Islet of Langerhans (tissue), 1 donor: Measurements from ENCODE around the gene SLC35F2.
"Not testable (repeated sequence)": the region's sequence is repeated elsewhere in the genome, so short reads cannot be mapped to it uniquely, and the experiment has no call there.

Experiments used
- FAIRE-seq: peaks from one replicate; lab custom pipeline; 2011; peaks lifted over from hg19 to GRCh38; lab: Jason Lieb, UNC

SLC35F2 gene

DNA sequence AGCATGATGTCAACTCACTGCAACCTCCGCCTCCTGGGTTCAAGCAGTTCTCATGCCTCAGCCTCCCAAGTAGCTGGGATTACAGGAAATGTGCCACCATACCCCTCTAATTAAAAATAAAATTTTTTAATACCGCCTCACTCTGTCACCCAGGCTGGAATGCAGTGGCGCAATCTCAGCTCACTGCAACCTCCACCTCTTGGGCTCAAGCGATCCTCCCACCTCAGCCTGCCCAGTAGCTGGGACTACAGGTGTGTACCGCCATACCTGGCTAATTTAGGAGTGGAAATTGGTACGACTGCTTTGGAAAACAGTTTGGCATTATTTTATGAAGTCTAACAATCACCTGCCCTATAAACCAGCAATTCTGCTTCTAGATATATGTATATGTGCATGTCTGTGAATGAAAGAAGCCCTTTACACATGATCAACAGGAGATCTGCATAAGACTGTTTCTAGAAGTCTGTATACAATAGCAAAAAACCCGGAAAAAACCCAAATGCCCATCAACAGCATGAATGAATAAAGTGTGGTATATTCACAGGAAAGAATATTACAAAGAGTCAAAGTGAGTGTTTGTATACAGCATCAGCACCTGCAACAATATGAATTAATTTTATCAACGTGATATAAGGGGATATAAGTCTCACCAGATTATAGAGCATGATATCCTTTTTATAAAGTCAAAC lies 16.0 kb downstream of the SLC35F2 start:
- no peak for FAIRE-seq

GRCh38 chr11:107840129-107840484 lies 18.5 kb downstream of the SLC35F2 start:
- no peak for FAIRE-seq

DNA sequence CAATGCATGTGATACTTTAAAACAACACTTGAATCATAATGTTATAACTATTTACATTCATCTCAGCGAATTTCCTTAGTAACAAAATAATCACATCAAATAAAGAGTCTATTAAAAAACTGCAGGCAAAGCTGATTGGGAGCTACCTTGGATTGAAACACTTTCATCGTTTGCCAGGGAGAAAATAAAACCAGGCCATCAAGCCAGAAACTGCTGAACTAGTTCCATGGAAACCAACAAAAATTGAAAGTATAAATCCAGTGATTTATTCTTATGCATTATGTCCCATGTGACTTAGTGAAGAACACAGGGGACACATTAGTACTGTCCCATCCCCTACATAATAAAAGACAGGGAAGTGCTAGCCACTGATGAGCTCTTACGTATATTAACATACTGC lies 21.7 kb downstream of the SLC35F2 start:
- no peak for FAIRE-seq

DNA sequence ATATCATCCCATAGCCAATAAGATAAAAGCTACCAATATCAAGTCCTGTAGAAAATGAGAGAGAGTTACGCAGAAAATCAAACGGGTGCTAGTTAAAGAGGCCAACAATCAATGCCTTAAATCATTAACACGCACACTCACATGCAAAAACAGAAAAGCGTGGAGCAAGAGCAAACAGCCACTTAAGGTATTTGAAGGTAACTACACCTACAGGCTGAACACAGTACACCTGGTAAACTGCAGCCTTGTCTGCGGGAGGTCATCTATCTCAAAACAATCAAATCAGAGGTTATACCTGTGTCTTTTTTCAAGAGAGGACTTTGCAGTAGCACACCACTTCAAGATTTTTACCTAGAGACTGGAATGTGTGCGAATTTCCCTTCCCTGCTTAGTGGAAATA lies 23.6 kb downstream of the SLC35F2 start:
- FAIRE-seq: no peak

GRCh38 chr11:107833926-107834325 lies 24.7 kb downstream of the SLC35F2 start:
- not testable (repeated sequence) for FAIRE-seq

GRCh38 chr11:107830915-107831540 lies 27.6 kb downstream of the SLC35F2 start:
- no peak for FAIRE-seq

GRCh38 chr11:107827041-107827440 lies 31.5 kb downstream of the SLC35F2 start:
- no peak for FAIRE-seq

- no peak for FAIRE-seq
These were observed 32.7 kb downstream of the SLC35F2 start for GRCh38 chr11:107825875-107826274.

- no peak for FAIRE-seq
These were observed 33.8 kb downstream of the SLC35F2 start for GRCh38 chr11:107824668-107825369.

DNA sequence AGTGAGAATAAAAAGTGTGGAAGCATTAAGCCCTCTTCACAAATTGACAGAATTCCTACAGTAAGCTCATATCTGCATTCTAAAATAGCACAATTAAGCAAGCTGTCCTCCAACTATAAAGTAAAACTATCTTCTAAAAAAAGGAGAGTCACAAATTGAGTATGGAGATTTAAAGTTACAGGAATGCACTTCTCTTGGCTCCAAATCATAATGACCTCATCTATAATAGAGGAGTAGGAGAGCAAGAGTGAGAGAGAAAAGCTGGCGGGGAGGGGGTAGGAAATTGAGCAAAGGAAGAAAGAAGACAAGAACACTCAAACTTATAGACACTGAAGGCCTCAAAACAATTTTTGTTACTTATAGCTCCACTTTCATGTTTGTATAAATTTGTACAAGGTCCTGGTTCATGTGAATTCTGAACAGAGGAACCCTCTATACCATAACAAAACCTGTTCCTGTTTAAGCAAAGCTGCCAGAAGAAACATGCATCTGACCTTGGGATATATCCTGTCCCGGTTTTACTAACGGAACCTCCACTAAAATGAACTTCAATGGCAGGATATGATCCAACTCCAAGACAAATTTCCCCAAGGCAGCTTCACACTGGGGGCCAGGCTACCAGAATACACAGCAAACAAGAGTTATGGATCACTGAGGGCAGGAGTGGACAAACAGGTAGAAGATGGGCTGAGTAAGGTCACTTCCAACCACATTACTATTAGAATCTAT lies 37.2 kb downstream of the SLC35F2 start:
- no peak for FAIRE-seq

DNA sequence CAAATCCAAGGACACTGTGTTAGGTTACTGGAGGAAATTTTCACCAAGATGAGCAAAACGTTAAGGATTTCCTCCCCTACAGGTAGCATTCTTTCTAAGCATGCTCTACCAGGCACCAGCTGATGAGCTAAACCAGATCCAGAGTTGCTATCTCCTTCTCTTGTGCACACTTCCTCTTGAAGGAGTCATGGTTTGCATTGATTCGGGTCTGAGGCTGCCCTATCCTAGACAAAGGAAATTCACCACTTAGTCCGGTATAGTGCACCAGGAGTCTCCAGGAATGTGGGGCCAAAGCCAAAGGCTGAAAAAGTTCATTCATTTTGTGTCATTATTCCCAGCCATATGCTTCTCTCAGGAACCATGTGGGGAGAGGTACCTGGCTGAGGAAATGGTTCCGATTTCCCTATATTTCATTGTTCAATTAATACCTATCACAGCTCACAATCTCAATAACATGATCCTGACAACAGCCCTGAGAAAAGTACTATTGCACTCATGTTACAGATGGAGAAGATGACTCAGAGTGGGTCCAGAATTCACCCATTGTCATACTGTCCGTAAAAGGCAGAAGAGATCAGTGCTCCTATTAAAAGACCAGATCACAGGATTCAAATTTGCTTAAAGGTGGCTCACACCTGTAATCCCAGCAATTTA lies 39.1 kb downstream of the SLC35F2 start:
- FAIRE-seq: no peak

DNA sequence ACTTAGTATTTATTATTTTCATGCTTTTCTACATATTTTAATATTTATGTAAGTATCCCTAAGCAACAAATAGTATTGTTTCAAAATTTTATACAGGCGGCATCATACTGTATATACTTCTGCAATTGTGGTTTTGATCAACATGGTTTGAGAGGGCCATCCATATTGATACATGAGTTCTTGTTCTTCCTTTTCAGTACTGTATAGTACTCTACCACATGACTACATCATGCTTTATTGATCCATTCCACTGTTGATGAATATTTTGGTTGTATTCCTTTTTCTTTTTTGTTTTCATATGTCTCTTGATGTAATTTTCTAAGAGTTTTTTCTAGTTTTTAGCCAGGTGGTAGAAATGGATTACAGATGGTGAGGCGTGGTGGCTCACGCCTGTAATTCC lies 40.1 kb downstream of the SLC35F2 start:
- no peak for FAIRE-seq

DNA sequence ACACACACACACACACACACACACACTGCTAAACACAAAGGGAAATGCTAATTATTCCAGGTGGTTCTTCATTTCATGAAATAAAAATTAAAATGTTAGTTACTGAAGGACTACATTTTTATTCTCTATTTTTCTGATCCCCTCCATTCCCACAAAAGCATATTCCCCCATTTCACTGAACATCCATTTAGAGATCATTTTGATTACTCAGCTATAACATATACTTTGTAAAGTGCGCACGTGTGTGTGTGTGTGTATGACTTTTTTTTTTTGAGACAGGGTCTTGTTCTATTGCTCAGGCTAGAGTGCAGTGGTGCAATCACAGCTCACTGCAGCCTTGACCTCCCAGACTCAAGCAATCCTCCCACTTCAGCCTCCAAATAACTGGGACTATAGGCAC lies 42.6 kb downstream of the SLC35F2 start:
- FAIRE-seq: no peak

GRCh38 chr11:107810875-107811274 lies 47.7 kb downstream of the SLC35F2 start:
- FAIRE-seq: no peak

DNA sequence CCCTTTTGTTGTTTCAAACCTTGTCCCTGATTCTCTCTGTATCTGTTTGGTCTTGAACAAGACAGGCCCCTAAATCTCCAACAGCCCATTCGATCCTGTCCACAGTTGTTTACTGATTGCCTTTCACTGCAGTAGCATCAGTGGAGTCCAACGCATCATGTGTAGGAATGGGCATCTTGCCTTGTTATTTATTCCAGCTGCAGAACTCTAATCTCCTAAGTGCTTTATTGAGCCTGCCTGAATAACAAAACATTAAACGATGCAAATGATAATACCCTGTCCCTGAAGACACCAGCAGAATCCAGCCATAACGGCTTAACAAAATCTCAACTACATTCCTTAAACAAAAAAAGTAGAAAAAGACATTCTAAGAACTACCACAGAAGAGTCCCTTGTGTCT lies 50.1 kb downstream of the SLC35F2 start:
- no peak for FAIRE-seq

- no peak for FAIRE-seq
These were observed 53.6 kb downstream of the SLC35F2 start for GRCh38 chr11:107804971-107805370.

- no peak for FAIRE-seq
These were observed 54.4 kb downstream of the SLC35F2 start for GRCh38 chr11:107804211-107804610.

DNA sequence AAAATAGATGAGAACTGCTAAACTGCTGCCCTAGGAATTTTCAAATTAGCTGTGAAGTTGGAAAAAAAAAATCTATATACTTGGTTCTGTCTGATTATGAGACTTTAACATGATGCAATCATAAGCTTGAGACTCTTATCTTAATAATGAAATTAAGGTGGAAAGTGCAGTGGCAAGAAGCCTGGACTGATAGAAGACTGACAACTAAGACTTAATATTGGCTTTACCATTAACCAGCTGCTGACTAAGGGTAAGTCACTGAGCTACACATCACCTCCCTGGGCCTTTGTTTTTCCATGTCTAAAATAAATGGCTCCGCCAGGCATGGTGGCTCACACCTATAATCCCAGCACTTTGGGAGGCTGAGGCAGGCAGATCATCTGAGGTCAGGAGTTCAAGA lies 56.9 kb downstream of the SLC35F2 start:
- no peak for FAIRE-seq

DNA sequence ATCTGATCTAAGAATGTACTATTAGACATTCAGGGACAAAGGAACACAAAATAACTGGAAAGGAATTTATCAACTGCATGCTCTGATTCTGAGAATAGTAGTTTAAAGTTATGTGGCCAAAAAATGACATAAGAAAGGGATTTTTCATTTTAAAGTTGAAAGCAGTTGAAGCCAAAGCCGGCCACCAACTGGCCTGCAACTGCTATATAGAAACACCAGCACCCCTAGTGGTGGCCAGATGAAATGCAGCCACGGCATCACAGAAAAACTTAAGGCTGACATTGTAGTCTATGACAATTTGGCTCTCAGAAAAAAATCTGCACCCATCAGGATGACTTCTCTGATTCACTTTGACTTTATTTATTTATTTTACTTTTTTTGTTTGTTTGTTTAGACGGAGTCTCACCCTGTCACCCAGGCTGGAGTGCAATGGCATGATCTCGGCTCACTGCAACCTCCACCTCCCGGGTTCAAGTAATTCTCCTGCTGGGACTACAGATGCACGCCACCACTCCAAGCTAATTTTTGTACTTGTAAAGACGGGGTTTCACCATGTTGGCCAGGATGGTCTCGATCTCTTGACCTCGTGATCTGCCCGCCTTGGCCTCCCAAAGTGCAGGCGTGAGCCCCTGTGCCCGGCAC lies 59.2 kb downstream of the SLC35F2 start:
- FAIRE-seq: peak; percentile 55

- FAIRE-seq: no peak
These were observed 66.5 kb downstream of the SLC35F2 start for GRCh38 chr11:107792049-107792443.

- FAIRE-seq: no peak
These were observed 67.1 kb downstream of the SLC35F2 start for GRCh38 chr11:107791343-107792048.
